IPS DF 19.7 (cell line): Measurements from ENCODE around the gene ABCA8.
"Not testable (repeated sequence)": the region's sequence is repeated elsewhere in the genome, so short reads cannot be mapped to it uniquely, and the experiment has no call there.

Experiments
- DNase-seq: peaks from one replicate; pipeline ENCODE4 v3.0.0-alpha.2; 2013; ENCODE audit warnings: low read depth, low spot score

Gene ABCA8, protein sequence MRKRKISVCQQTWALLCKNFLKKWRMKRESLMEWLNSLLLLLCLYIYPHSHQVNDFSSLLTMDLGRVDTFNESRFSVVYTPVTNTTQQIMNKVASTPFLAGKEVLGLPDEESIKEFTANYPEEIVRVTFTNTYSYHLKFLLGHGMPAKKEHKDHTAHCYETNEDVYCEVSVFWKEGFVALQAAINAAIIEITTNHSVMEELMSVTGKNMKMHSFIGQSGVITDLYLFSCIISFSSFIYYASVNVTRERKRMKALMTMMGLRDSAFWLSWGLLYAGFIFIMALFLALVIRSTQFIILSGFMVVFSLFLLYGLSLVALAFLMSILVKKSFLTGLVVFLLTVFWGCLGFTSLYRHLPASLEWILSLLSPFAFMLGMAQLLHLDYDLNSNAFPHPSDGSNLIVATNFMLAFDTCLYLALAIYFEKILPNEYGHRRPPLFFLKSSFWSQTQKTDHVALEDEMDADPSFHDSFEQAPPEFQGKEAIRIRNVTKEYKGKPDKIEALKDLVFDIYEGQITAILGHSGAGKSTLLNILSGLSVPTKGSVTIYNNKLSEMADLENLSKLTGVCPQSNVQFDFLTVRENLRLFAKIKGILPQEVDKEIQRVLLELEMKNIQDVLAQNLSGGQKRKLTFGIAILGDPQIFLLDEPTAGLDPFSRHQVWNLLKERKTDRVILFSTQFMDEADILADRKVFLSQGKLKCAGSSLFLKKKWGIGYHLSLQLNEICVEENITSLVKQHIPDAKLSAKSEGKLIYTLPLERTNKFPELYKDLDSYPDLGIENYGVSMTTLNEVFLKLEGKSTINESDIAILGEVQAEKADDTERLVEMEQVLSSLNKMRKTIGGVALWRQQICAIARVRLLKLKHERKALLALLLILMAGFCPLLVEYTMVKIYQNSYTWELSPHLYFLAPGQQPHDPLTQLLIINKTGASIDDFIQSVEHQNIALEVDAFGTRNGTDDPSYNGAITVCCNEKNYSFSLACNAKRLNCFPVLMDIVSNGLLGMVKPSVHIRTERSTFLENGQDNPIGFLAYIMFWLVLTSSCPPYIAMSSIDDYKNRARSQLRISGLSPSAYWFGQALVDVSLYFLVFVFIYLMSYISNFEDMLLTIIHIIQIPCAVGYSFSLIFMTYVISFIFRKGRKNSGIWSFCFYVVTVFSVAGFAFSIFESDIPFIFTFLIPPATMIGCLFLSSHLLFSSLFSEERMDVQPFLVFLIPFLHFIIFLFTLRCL (N-terminal part only)

DNA sequence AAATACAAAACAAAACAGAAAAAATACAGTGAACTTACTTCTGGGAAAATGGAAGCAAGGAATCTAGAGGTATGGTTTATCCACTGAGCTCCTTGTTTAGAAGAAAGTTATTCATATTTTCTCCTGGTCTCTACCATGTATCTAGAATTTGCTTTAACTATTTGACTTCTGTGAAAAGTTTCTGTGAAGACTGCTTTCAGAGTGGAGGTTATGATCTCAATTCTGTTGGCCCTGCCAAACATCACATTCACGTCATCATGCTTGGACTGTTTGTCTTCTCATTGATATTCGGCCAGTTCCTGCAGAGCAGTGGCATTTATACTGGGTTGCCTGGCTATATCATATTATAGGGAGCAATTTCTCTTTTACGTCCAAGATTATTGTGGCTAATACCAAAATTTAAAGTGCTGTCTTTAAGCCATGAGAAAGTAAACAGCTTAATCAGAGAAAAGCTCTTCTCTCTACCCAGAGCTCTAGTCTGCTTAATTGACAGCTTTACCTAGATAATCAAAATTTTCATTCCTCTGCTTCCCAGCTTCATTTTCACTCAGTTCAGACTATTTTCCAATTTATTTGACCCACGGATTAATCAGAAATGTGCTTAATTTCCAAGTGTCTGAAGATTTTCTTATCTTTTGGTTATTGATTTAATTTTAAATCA is at the start of gene ABCA8:
TSS of gene ABCA8 (minus strand) at position 212 of the 661 bp plus-strand sequence. CDS start 13,358 bp downstream, outside the sequence.
- DNase-seq, result no peak

DNA sequence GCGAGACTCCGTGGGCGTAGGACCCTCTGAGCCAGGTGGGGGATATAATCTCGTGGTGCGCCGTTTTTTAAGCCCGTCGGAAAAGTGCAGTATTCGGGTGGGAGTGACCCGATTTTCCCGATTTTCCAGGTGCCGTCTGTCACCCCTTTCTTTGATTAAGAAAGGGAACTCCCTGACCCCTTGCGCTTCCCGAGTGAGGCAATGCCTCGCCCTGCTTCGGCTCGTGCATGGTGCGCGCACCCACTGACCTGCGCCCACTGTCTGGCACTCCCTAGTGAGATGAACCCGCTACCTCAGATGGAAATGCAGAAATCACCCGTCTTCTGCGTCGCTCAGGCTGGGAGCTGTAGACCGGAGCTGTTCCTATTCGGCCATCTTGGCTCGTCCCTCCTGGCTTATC is 49.6 kb upstream of the ABCA8 start:
- DNase-seq, result not testable (repeated sequence)

DNA sequence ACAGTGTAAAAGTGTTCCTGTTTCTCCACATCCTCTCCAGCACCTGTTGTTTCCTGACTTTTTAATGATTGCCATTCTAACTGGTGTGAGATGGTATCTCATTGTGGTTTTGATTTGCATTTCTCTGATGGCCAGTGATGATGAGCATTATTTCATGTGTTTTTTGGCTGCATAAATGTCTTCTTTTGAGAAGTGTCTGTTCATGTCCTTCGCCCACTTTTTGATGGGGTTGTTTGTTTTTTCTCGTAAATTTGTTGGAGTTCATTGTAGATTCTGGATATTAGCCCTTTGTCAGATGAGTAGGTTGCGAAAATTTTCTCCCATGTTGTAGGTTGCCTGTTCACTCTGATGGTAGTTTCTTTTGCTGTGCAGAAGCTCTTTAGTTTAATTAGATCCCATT is 44.6 kb upstream of the ABCA8 start:
- not testable (repeated sequence) for DNase-seq

DNA sequence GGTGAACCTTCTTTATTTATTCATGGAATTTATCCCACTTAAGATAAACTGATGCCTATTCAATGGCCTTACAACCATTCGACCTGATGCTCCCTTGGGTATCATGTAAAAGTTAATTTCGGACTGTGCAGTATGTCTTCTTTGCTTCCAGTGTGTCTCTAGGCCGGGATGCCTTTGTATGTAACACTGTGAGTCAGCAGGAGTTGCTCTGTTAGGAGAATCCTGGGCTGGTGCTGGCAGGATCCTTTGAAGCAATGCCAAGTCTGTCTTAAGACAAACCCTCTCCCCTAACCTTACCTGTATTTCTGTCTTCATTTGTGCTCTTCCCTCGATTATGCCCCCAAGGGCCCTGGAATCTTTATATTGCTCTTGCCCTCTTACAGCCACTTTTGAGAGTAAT is 37.9 kb upstream of the ABCA8 start:
- DNase-seq, result no peak

DNA sequence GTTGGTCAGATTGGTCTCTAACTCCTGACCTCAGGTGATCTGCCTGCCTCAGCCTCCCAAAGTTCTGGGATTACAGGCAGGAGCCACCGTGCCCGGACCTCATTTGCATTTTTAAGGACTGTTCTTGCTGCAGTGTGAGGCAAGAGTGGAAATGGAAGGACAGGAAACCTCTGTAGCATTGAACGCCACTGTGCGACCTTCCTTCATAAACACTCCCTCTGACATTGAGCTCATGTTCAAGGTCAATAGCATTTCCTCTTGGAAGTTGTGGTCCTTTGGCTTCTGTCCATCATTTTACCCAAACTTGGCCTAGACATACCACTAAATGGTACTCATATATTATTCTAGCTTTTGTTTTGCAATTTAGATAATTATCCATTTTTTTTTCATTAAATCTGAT is 32.8 kb upstream of the ABCA8 start:
- no peak for DNase-seq

DNA sequence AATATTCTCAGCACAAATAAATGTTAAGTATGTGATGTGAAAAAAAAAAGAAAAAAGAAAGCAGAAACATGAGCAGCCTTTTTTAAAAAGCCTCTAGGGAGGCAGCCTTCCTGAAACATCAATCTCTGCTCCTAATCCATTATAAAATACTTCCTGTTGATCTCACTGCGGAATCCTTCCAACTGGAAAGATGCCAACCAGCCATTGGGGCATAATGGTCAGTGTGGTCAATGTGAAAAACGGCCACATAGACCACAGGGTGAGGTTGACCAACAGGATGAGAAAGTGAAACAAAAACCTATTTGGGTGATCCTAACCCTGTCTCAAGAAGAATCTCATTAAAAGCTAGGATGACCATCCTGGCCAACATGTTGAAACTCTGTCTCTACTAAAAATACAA is 26.1 kb upstream of the ABCA8 start:
- no peak for DNase-seq

DNA sequence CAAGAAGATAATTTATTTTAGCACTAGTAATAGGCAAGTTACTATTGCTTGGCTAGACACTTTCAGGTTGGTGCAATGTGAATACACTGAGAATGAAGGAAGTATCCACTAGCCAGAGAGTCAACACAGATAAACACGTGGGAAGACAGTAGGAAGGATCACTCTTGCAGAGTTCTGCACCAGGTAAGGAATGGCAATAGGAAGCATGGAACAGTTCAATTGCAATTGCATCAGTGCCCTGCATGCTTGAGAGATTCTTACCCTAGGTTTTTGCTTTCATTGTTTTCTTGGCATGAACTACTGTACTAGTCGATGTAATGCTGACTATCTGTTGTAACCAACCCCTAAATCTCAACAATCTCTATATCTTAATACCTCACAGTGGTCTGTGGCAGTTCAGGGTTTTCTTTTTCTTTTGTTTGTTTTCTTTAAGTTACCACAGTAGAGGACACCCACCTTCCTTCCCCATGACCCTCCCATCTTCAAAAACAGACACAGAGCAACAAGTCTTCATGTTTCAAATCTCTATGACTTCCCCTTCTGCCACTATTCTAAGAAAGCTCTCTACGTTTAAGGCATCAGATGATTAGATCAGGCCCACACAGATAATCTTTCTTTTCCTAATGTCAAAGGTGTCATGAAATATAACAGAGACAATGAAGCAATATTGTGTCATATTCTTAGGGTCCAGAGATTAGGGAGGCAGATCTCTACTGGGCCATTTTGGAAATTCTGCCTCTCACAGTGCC is 18.1 kb upstream of the ABCA8 start:
- DNase-seq, result no peak

DNA sequence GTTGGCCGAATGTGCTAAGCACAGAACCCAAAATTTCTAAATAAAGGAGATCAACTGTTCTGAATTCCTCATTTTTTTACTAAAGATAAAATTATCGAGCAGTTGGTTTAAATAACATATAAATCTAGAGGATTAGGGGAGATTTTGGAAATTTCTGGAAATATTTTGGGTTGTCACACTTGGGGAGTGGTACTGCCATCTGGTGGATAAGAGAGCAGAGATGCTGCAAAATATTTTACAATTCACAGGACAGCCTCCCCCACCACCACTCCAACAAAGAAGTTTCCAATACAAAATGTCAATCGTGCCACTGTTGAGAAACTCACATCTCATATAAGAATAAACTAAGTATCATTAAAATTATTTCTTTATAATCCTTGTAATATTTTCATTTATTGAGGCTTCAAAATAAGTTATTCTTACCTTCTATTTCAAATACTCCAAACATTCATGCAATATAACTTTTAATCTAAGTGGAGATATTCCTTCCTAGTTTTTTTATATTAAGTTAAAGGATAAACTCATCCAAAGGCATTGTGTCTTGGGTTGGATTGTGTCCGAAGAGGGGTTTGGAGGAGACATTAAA is 17.0 kb upstream of the ABCA8 start:
- no peak for DNase-seq

DNA sequence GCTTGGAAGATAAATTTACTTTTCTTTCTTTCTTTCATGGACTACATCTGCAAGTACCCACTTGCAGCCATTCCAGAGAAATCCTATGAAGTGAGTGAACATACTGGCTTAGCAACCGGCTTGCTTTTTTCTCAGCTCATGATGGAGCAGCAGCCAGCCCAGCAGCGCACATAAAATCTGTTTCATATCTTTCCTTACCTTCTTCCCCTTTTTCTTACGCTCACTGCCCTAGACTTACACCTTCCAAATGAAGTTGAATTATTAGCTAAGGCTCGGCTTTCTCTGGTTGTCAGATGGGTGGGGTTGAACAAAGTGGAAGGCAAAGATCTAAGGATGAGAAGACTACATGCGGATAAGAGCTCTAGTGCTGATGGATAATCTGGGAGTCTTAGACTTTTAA is 13.9 kb upstream of the ABCA8 start:
- no peak for DNase-seq

DNA sequence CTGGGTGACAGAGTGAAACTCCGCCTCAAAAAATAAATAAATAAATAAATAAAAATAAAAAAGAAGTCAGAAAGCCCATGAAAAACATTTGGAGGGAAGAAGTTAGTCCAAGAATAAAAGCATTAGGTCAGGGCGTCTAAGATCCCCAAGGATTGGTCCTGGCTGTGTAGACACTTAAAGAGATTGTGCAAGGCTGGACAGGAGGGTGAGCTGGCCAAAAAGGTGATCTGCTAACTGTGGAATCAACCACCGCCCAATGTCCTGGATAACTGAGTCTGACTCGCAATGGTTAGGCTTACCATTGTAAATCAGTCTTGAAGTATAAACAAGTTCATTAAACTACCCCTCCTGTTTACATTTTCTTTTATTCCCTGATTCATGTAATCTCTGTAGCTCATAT is 8.8 kb upstream of the ABCA8 start:
- no peak for DNase-seq

DNA sequence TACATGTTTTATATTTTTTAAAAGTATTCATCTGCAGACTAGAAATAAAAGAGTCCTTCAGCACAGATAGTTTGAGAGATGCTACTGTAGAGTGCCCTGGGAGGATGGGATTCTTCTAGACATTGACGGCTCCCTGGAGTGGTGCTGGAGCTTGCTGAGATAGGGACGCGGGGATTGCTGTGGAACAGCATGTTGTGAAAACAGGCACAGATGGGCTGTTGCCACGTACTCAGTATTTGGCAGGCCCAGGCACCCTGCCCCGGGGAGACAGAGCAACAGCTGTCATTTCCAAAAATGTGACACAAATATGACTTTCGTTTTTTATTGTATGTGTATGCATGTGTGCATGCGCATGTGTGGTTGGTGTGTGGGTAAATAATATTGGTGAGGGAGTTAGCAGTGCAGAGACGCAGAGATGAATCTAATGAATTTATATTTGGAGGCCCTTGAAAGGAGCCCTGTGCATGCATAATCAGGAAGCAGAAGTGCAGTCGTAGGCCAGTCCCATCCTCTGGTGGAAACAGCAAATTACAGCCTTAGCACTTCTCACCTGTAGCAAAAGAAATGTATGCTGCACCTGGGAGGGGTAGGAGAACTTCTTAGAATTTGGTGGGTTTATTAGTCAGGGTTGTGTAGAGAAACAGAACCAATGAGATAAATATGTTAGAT is 6.2 kb upstream of the ABCA8 start:
- no peak for DNase-seq

DNA sequence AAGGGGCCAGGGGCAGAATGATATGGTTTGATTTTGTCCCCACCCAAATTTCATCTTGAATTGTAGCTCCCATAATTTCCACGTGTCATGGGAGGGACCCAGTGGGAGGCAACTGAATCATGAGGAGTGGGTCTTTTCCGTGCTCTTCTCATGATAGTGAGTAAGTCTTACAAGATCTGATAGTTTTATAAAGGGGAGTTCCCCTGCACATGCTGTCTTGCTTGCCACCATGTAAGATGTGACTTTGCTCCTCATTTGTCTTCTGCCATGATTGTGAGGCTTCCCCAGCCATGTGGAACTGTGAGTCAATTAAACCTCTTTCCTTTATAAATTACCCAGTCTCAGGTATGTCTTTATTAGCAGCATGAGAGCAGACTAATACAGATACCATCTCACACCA is 3.9 kb upstream of the ABCA8 start:
- not testable (repeated sequence) for DNase-seq

DNA sequence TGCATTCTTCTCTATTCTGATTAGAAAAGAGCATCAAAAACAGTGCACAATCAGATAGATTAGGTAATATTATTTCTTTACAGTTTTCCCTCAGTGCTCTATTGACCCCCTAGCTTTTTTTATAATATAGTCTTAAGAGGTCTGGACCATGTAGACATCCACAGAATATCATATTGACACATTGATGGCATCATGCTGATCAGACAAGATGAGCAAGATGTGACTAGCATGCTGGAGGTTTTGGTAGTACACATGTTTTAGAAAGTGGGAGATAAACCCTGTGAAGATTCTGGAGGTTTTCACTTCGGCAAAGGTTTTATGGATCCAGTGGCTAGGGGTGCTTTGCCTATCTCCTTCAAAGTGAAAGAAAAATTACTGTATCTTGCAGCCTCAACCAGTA is 2.8 kb upstream of the ABCA8 start:
- DNase-seq, result no peak

DNA sequence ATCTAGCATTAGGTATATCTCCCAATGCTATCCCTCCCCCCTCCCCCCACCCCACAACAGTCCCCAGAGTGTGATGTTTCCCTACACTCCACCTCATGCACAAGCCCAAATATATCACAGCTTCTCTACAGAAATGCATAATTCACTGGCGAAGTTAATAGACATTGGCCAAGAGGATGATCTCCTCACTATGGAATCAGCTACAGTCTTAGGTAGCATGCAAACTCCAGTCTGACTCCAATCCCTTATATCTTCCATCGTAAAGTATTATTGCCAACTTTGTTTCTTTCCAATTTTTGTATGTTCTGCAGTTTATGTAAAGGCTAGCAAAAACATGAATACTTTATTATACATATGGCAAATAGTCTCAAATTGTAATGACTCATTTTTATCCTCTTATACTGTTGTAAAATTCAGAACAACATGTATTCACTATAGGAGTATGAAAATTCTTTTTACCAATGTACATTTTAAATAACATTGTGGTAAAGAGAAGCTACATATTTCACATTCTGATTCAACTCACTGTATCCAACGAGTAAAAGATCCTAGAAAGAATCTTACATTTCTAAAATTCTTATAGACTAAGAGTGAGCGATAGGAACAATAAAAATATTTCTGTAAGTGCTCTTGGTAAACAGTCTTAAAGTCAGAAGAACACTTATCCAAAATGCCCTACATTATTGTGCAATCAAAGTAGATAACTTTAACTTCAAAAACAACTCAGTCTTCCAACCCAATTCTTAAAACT is 871 bp downstream of the ABCA8 start:
- DNase-seq, result no peak

DNA sequence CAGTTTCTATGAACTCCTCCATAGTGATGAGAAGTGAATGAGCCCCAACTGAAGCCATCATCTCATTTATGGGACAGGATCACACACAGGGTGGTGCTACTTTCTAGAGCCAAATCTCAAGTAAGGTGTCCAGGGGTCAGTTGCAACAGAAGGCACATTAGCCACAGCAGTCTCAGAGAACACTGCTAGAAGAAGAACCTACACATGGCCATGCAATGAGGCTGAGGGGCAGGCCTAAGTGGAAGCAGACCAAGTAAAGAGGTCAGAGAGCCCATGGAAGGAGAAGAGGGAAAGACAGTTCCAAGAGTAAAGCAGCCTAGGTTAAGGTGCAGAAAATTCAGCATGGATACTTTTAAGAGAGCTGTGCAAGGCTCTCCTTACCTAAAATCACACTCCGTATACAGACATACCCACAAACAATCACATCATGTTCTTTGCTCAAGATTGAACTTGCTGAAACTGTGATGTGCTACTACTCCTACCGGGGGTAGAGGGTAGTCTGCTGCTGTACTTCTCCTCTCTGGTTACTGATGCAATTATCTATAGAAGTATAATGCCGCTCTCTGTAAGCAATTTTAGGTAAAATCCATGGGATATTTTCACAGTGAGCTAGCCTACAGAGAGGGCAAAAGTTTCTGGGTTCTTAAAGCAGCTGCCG is 1.7 kb downstream of the ABCA8 start:
- no peak for DNase-seq

DNA sequence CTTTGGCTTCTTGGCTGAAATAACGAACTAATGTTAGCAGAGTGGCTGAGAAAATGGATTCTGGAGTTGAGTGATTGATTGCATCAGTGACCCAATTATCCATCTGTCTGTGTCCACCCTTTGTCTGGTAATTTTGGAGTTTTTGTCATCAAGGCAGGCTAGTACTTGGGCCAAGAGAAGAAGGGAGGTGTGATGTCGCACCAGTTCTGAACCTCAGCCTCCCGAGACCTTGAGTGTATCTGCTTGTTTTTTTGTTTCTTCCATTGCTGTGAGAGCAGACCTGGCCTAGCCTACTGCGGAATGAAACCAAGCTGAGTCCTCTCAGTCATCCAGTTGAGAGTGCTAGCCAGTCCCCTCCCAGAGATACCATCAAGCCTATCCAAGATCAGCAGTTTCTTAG is 4.5 kb downstream of the ABCA8 start:
- DNase-seq, result no peak

DNA sequence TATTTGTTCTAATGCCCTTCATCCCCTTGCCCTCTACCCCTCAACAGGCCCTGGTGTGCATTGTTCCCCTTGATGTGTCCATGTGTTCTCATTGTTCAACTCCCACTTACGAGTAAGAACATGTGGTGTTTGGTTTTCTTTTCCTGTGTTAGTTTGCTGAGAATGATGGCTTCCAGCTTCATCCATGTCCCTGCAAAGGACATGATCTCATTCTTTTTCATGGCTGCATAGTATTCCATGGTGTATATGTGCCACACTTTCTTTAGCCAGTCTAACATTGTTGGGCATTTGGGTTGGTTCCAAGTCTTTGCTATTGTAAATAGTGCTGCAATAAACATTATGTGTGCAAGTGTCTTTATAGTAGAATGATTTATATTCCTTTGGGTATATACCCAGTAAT is 7.3 kb downstream of the ABCA8 start:
- not testable (repeated sequence) for DNase-seq

DNA sequence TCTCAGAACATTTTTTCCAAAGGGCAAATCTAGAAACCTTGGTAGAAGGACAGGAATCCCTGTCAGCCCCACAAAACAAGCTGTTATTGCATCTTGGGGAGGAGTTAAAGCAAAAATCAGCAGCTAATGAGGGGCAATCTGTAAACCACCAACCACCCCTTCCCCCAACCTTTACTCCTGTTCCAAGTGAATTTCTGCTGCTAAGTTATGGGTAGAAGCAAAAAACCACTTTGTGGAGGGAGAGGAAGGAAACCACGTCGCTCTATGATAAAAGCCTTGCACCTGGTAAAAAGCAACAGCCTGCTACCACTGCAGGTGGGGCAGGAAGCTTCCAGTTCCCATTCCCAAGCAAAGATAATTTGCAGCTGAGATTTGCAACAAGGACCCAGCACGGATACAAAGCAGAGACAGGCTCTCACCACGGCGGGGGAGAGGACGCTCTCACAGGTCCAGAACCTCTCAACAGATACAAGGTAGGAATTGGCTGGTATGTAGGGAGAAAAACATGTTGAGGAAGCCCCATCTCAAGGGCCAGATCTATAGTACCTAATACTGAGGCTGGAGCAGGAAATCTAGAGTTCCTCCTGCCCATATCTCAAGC is 10.7 kb downstream of the ABCA8 start:
- no peak for DNase-seq
